G401 (cell line): Measurements from ENCODE around the gene EDC3. TPM values are rescaled to one million over a fixed set of nuclear protein-coding genes. Genes with fewer than 3 reads are reported as not detected.
A peak's percentile ranks its signal among the peaks of the same experiment; 100 is the strongest.
"Not testable (repeated sequence)": the region's sequence is repeated elsewhere in the genome, so short reads cannot be mapped to it uniquely, and the experiment has no call there.

Experiments
- DNase-seq: peaks from one replicate; pipeline ENCODE4 v3.0.0-alpha.2; 2015; ENCODE audit warnings: low spot score
- in situ Hi-C: cut with HindIII; loops from 2 replicates; pipeline ENCODE4 v1.10.0; 2016; ENCODE audit warnings: low sequenced_read_pairs, mixed read lengths
- total RNA-seq: library from RNA; depleted of rRNA; stranded (reverse); fragments of >200 nt; shearing (Covaris generic); gene quantifications from 2 replicates; pipeline ENCODE4 v1.2.3, GENCODE V29; 2014; rRNA removed

The EDC3 gene
- total RNA-seq, result 27.7 and 28.2 TPM in 2 replicates

- peak; percentile 90 for DNase-seq
- in situ Hi-C loops, result no loop called here
These were observed at the start of gene EDC3 for GRCh38 chr15:74695597-74696397. EDC3 (minus strand) TSS chr15:74696024; CDS start chr15:74675124, 20,900 bp downstream.

GRCh38 chr15:74742422-74742821 is 46.6 kb upstream of the EDC3 start:
- in situ Hi-C loops, result no loop called here
- DNase-seq, result no peak

GRCh38 chr15:74738239-74738638 is 42.4 kb upstream of the EDC3 start:
- in situ Hi-C loops, DNase-seq: not testable (repeated sequence)

GRCh38 chr15:74735305-74735704 is 39.5 kb upstream of the EDC3 start:
- DNase-seq, result no peak
- in situ Hi-C loops, result no loop called here

- in situ Hi-C loops, result no loop called here
- DNase-seq, result no peak
These were observed 37.4 kb upstream of the EDC3 start for GRCh38 chr15:74733269-74733668.

- in situ Hi-C loops, result no loop called here
- DNase-seq, result no peak
These were observed 37.0 kb upstream of the EDC3 start for GRCh38 chr15:74732846-74733245.

- in situ Hi-C loops, result no loop called here
- no peak for DNase-seq
These were observed 34.9 kb upstream of the EDC3 start for GRCh38 chr15:74730619-74731316.

- DNase-seq, in situ Hi-C loops: not testable (repeated sequence)
These were observed 33.5 kb upstream of the EDC3 start for GRCh38 chr15:74729372-74729771.

- in situ Hi-C loops, DNase-seq: not testable (repeated sequence)
These were observed 32.9 kb upstream of the EDC3 start for GRCh38 chr15:74728699-74729098.

- in situ Hi-C loops, result no loop called here
- DNase-seq, result peak; percentile 8
These were observed 31.9 kb upstream of the EDC3 start for GRCh38 chr15:74727727-74728126.

GRCh38 chr15:74726774-74727164 is 30.9 kb upstream of the EDC3 start:
- in situ Hi-C loops, result no loop called here
- DNase-seq, result no peak

- peak; percentile 16 for DNase-seq
- in situ Hi-C loops, result no loop called here
These were observed 30.3 kb upstream of the EDC3 start for GRCh38 chr15:74725845-74726773.

GRCh38 chr15:74725225-74725774 is 29.5 kb upstream of the EDC3 start, which contains the start of gene CYP1A1:
CYP1A1 (minus strand) TSS chr15:74725528; CDS start chr15:74723097, 2,431 bp downstream.
- in situ Hi-C loops, result no loop called here
- DNase-seq, result peak; percentile 51

- DNase-seq, result peak; percentile 14
- in situ Hi-C loops, result no loop called here
These were observed 28.9 kb upstream of the EDC3 start for GRCh38 chr15:74724570-74725224.

- in situ Hi-C loops, result no loop called here
- peak; percentile 85 for DNase-seq
These were observed 28.0 kb upstream of the EDC3 start for GRCh38 chr15:74723754-74724334.

GRCh38 chr15:74723187-74723586 is 27.4 kb upstream of the EDC3 start:
- in situ Hi-C loops, result no loop called here
- DNase-seq, result no peak

GRCh38 chr15:74722591-74722990 is 26.8 kb upstream of the EDC3 start:
- no peak for DNase-seq
- in situ Hi-C loops, result no loop called here

GRCh38 chr15:74716651-74717050 is 20.8 kb upstream of the EDC3 start:
- no peak for DNase-seq
- in situ Hi-C loops, result no loop called here
